ENCODE results near the gene CCNA2.

The CCNA2 gene

DNA sequence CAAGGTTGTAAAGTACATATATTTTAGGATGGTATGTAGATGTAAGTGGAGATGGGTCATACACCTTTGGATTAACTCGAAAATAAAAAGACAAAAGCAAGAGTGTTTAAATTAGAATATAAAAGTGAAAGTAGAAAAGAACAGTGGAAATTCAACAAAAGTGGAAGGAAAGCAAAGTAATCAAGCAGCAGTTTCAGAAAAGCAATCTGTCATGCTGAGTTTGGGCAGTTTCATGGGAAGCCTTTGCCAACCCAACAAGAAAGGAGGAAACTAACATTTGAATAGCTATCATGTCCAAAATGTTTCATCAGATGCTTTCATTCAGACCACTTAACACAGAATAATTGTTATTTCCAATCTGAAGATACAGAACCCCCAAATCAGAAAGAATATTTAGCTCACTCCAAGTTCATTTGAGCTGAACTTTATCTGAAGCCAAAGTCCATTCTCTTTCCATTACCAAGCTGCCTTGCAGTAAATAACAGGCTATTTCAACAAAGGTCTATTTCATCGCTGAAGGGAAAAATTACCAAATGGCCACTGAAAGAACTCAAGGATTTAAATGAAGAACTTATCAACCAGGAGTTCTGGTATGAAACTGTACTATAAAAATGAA lies 24.4 kb downstream of the CCNA2 start:
- no peak for DNase-seq (ENCODE audit: low read depth)
- TF ChIP-seq, protein P1, sequence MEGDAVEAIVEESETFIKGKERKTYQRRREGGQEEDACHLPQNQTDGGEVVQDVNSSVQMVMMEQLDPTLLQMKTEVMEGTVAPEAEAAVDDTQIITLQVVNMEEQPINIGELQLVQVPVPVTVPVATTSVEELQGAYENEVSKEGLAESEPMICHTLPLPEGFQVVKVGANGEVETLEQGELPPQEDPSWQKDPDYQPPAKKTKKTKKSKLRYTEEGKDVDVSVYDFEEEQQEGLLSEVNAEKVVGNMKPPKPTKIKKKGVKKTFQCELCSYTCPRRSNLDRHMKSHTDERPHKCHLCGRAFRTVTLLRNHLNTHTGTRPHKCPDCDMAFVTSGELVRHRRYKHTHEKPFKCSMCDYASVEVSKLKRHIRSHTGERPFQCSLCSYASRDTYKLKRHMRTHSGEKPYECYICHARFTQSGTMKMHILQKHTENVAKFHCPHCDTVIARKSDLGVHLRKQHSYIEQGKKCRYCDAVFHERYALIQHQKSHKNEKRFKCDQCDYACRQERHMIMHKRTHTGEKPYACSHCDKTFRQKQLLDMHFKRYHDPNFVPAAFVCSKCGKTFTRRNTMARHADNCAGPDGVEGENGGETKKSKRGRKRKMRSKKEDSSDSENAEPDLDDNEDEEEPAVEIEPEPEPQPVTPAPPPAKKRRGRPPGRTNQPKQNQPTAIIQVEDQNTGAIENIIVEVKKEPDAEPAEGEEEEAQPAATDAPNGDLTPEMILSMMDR (conservative IDR thresholded peaks at IDR 0.05; ENCODE audit: low read length) = no peak
- H3K4me3 ChIP-seq (ENCODE audit: low read length) = no peak overlapping the region

DNA sequence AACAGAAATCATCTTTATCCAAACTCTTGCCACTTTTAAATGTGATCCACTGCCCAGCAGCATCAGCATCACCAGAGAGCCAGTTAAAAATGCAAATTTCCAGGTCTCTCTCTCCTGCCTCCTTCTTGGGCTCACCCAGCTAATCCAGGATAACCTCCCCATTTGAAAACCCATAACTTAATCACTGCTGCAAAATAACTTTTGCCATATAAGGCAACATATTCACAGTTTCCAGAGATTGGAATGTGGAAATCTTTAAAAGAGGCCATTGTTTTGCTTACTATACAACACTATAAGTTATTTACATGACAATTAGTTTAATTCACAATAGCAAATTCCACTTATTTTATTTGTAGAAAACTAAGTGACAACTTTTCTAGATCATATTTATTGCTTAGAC lies 27.4 kb downstream of the CCNA2 start:
- no peak overlapping the region for H3K4me3 ChIP-seq (ENCODE audit: low read length)
- TF ChIP-seq, protein P1 (conservative IDR thresholded peaks at IDR 0.05; ENCODE audit: low read length) = no peak
- no peak for DNase-seq (ENCODE audit: low read depth)

DNA sequence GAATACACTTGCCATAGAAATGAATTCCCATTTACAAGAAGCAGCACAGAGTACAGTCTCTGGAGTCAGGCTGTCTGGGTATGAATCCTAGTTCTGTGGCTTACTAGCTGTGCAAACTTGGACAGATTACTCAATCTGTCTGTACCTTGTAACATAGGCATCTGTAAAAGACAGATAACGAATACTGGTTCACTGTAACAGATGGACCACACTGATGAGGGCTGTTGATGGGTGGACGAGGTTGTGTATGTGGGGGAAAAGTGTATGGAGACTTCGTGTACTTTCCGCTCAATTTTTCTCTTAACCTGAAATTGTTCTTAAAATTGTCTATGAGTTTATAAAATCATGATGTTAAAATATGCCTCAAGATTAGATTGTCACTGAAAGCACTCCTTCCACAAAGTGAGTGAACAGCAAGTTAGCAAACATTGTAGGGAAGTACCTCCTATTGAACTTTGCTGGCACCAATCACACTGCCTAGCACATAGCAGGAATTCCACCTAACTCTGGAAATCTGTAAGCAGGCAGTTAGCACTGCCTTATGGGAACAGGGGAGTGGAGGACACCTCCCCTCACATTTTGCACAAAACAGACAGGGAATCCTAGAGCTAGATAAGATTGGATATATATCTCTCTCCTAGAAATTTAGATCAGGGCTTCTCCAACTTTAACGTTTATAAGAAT lies 29.0 kb downstream of the CCNA2 start:
- TF ChIP-seq, protein P1 (conservative IDR thresholded peaks at IDR 0.05; ENCODE audit: low read length) = no peak
- DNase-seq (ENCODE audit: low read depth) = peak; percentile 62
- H3K4me3 ChIP-seq (ENCODE audit: low read length) = no peak overlapping the region

DNA sequence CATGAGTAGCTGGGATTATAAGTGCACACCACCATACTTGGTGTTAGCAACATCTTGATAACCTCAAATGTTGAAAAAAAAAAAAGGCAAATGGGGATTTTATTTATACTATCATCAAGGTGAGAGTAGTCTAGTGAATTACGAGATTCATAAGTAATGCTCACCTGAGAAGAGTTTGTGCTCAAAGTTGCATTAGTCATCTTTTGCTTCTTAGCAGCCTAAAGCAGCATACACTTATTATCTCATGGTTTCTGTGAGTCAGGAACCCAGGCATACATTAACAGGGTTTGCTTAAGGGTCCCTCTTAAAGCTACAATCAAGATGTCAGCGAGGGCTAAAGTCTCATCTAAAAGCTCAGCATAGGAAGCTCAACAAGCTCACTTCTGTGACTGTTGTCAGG lies 30.7 kb downstream of the CCNA2 start:
- no peak overlapping the region for H3K4me3 ChIP-seq (ENCODE audit: low read length)
- TF ChIP-seq, protein P1 (conservative IDR thresholded peaks at IDR 0.05; ENCODE audit: low read length) = no peak
- DNase-seq (ENCODE audit: low read depth) = no peak

DNA sequence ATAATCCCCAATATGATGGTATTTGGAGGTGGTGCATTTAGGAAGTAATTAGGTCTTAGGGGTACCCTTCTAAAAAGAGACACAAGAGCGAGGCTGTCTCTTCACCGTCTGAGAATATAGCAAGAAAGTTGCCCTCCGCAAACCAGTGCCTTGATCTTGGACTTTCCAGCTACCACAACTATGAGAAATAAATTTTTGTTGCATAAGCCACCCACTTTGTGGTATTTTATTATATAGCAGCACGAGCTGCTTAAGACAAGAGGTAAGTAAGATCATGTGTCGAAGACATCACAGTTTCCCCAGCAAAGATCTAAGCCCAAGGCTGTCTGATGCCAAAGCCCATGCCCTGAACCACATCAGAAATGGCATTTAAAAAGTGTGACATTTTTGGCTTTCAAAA lies 32.2 kb downstream of the CCNA2 start:
- H3K4me3 ChIP-seq (ENCODE audit: low read length) = no peak overlapping the region
- TF ChIP-seq, protein P1 (conservative IDR thresholded peaks at IDR 0.05; ENCODE audit: low read length) = no peak
- peak; percentile 91 for DNase-seq (ENCODE audit: low read depth)

DNA sequence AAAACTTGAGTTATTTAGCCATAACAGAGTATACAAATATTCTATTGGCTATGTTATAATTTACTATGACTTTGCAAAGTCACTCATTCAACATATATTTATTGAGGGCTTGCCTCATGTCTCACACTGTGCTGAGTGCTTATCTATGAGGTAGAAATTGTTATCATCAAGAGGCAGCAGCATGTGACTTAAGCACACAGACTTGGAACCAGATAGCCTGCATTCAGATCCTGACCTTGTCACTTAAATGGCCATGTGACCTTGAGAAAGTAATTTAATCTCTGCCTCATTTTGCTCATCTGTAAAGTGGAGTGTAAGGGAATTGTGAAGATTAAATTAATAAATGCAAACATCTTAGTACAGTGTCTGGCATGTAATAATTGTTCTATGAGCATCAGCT lies 32.7 kb downstream of the CCNA2 start:
- no peak overlapping the region for H3K4me3 ChIP-seq (ENCODE audit: low read length)
- no peak for DNase-seq (ENCODE audit: low read depth)
- TF ChIP-seq, protein P1 (conservative IDR thresholded peaks at IDR 0.05; ENCODE audit: low read length) = no peak

Measured in AG10803 (cell line).